HL-60 (cell line): Measurements from ENCODE around the gene TRPM6.

Experiments used
- POLR2AphosphoS5 ChIP-seq: IDR thresholded peaks from 2 replicates; pipeline ENCODE4 v1.6.1; 2012; ENCODE audit warnings: low read depth
- SPI1 ChIP-seq: IDR thresholded peaks from 2 replicates; pipeline ENCODE4 v1.6.1; 2012; ENCODE audit warnings: low read depth, mild to moderate bottlenecking, borderline replicate concordance
- TF ChIP-seq, protein P1 (sequence below): IDR thresholded peaks from one replicate; pipeline ENCODE4 v1.5.1; 2011; ENCODE audit warnings: low read length, control low read depth, inconsistent platforms; ENCODE audit not compliant: insufficient read depth

GRCh38 chr9:74762950-74763349 is 124.8 kb downstream of the TRPM6 start:
- TF ChIP-seq, protein P1, sequence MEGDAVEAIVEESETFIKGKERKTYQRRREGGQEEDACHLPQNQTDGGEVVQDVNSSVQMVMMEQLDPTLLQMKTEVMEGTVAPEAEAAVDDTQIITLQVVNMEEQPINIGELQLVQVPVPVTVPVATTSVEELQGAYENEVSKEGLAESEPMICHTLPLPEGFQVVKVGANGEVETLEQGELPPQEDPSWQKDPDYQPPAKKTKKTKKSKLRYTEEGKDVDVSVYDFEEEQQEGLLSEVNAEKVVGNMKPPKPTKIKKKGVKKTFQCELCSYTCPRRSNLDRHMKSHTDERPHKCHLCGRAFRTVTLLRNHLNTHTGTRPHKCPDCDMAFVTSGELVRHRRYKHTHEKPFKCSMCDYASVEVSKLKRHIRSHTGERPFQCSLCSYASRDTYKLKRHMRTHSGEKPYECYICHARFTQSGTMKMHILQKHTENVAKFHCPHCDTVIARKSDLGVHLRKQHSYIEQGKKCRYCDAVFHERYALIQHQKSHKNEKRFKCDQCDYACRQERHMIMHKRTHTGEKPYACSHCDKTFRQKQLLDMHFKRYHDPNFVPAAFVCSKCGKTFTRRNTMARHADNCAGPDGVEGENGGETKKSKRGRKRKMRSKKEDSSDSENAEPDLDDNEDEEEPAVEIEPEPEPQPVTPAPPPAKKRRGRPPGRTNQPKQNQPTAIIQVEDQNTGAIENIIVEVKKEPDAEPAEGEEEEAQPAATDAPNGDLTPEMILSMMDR: no peak
- no peak for TF ChIP-seq POLR2AphosphoS5
- TF ChIP-seq SPI1: no peak
